Activated CD8-positive, alpha-beta memory T cell treated with anti-CD3 and anti-CD28 coated beads, Interleukin-2, amount 50 U/mL, for 48 hours (primary cell): Measurements from ENCODE around the gene METTL23.

Experiments
- DNase-seq: peaks from one replicate; pipeline ENCODE4 v3.0.0-alpha.2; 2020

The METTL23 gene

GRCh38 chr17:76775021-76775600, 48.5 kb downstream of the METTL23 start:
- no peak for DNase-seq

- DNase-seq: no peak
These were observed 54.7 kb downstream of the METTL23 start for GRCh38 chr17:76781056-76781982.

GRCh38 chr17:76783146-76783545, 56.5 kb downstream of the METTL23 start:
- no peak for DNase-seq
